HL-60 (cell line): Measurements from ENCODE around the gene SLC9C1.
A peak's percentile ranks its signal among the peaks of the same experiment; 100 is the strongest.

Source experiments
- DNase-seq, 2 experiments: peaks; one replicate each; pipeline ENCODE4 v3.0.0-alpha.2; 2010 to 2020; ENCODE audit warnings: low read depth in 1 of 2, low spot score in 1 of 2
- H3K27ac ChIP-seq: fragments of 250-450 bp; sonication (Bioruptor Pico); replicated peaks from 2 replicates; pipeline ENCODE4 v1.5.1; 2020; ENCODE audit warnings: mild to moderate bottlenecking, moderate library complexity
- H3K27me3 ChIP-seq: fragments of 250-450 bp; sonication (Bioruptor Pico); 2 replicates; pipeline ENCODE4 v1.5.1; 2021; ENCODE audit warnings: mild to moderate bottlenecking, moderate library complexity; ENCODE audit not compliant: insufficient read depth, poor library complexity, severe bottlenecking
- H3K4me3 ChIP-seq: replicated peaks from 2 replicates; pipeline ENCODE4 v1.5.1; 2011; ENCODE audit warnings: mild to moderate bottlenecking, control low read depth, low read length; ENCODE audit not compliant: insufficient read depth
- CTCF ChIP-seq: IDR thresholded peaks from one replicate; pipeline ENCODE4 v1.5.1; 2011; ENCODE audit warnings: low read length, control low read depth, inconsistent platforms; ENCODE audit not compliant: insufficient read depth
- GABPA ChIP-seq: IDR thresholded peaks from 2 replicates; pipeline ENCODE4 v1.6.1; 2012; ENCODE audit warnings: low read depth
- POLR2AphosphoS5 ChIP-seq: IDR thresholded peaks from 2 replicates; pipeline ENCODE4 v1.6.1; 2012; ENCODE audit warnings: low read depth
- SPI1 ChIP-seq: IDR thresholded peaks from 2 replicates; pipeline ENCODE4 v1.6.1; 2012; ENCODE audit warnings: low read depth, mild to moderate bottlenecking, borderline replicate concordance
- TF ChIP-seq, protein P1 (sequence below): IDR thresholded peaks from 2 replicates; pipeline ENCODE4 v1.6.1; 2012; ENCODE audit warnings: low read depth; ENCODE audit not compliant: insufficient replicate concordance

Gene SLC9C1

GRCh38 chr3:112306825-112307224, 12.8 kb upstream of the SLC9C1 start:
- DNase-seq = no peak
- Histone ChIP-seq H3K27ac (no peak overlapping the region), H3K4me3 (no peak overlapping the region), H3K27me3 (no peaks in the 10 kb centered on the region)
- TF ChIP-seq CTCF (no peak), GABPA (no peak), SPI1 (no peak), POLR2AphosphoS5 (no peak)
- TF ChIP-seq, protein P1, sequence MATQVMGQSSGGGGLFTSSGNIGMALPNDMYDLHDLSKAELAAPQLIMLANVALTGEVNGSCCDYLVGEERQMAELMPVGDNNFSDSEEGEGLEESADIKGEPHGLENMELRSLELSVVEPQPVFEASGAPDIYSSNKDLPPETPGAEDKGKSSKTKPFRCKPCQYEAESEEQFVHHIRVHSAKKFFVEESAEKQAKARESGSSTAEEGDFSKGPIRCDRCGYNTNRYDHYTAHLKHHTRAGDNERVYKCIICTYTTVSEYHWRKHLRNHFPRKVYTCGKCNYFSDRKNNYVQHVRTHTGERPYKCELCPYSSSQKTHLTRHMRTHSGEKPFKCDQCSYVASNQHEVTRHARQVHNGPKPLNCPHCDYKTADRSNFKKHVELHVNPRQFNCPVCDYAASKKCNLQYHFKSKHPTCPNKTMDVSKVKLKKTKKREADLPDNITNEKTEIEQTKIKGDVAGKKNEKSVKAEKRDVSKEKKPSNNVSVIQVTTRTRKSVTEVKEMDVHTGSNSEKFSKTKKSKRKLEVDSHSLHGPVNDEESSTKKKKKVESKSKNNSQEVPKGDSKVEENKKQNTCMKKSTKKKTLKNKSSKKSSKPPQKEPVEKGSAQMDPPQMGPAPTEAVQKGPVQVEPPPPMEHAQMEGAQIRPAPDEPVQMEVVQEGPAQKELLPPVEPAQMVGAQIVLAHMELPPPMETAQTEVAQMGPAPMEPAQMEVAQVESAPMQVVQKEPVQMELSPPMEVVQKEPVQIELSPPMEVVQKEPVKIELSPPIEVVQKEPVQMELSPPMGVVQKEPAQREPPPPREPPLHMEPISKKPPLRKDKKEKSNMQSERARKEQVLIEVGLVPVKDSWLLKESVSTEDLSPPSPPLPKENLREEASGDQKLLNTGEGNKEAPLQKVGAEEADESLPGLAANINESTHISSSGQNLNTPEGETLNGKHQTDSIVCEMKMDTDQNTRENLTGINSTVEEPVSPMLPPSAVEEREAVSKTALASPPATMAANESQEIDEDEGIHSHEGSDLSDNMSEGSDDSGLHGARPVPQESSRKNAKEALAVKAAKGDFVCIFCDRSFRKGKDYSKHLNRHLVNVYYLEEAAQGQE = no peak

DNA sequence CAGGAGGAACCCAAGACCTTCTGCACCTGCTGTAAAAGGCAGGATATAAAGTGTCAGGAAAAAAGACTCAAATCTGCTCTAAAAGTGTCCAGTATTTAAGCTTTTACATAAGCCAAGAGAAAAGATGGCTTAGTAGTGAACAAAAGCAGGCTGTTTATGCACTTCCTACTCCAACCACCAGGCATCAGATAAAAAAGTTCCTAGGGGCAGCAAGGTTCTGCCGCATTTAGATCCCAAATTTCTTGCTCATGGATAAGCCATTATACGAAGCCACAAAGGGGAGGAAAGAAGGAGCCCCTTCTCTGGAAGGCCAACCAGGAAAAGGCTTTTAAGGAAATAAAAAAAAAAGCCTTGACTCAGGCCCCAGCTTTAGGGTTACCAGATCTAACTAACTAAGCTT, 10.6 kb upstream of the SLC9C1 start:
- no peaks in the 10 kb centered on the region for H3K27me3 ChIP-seq
- no peak for TF ChIP-seq CTCF
- TF ChIP-seq, protein P1 = no peak
- no peak for TF ChIP-seq POLR2AphosphoS5
- no peak for TF ChIP-seq SPI1
- TF ChIP-seq GABPA = no peak
- no peak overlapping the region for H3K4me3 ChIP-seq
- no peak overlapping the region for H3K27ac ChIP-seq
- DNase-seq = no peak

DNA sequence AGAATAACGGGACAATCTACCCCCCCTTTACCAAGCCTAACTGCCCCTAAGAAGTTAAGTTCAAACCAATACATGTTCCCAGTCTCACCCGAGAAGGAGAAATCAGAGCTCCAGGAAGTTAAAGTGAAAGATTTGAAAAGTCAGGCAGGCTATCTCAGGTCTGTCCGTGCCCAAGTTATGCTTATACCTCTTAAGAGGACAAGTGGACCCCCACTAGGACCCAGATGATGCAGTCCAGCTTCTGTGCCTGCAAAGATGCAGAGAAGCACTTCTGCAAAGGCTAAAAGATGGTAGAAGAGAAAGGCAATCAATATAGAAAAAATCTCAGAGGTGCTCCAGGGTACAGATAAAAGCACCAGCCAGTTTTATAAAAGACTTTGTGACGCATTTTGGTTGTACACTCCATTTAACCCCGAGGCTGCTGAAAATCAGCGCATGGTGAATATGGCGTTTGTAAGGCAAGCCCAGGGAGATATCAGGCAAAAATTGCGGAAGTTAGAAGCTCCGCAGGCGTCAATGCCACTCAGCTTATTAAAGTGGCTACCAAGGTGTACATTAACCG, 9.8 kb upstream of the SLC9C1 start:
- Histone ChIP-seq H3K27ac (no peak overlapping the region), H3K27me3 (no peaks in the 10 kb centered on the region), H3K4me3 (no peak overlapping the region)
- TF ChIP-seq CTCF = no peak
- TF ChIP-seq SPI1 = no peak
- no peak for TF ChIP-seq POLR2AphosphoS5
- TF ChIP-seq, protein P1 = no peak
- no peak for TF ChIP-seq GABPA
- peak in 1 of 2 experiments; percentile 25 for DNase-seq
